DMS153 treated with DMSO at 0.1 percent for 48 hours (cell line): ENCODE data around the gene ESPN.
"Not testable (repeated sequence)": the region's sequence is repeated elsewhere in the genome, so short reads cannot be mapped to it uniquely, and the experiment has no call there.

Experiments
- DNase-seq: peaks from one replicate; lab custom pipeline; 2025; ENCODE audit not compliant: unreplicated experiment; lab: John Stamatoyannopoulos, UW

Gene ESPN, protein sequence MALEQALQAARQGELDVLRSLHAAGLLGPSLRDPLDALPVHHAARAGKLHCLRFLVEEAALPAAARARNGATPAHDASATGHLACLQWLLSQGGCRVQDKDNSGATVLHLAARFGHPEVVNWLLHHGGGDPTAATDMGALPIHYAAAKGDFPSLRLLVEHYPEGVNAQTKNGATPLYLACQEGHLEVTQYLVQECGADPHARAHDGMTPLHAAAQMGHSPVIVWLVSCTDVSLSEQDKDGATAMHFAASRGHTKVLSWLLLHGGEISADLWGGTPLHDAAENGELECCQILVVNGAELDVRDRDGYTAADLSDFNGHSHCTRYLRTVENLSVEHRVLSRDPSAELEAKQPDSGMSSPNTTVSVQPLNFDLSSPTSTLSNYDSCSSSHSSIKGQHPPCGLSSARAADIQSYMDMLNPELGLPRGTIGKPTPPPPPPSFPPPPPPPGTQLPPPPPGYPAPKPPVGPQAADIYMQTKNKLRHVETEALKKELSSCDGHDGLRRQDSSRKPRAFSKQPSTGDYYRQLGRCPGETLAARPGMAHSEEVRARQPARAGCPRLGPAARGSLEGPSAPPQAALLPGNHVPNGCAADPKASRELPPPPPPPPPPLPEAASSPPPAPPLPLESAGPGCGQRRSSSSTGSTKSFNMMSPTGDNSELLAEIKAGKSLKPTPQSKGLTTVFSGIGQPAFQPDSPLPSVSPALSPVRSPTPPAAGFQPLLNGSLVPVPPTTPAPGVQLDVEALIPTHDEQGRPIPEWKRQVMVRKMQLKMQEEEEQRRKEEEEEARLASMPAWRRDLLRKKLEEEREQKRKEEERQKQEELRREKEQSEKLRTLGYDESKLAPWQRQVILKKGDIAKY

GRCh38 chr1:6424619-6425593, at the start of gene ESPN:
Gene ESPN (plus strand): TSS chr1:6424776. CDS start chr1:6424956, 180 bp downstream.
- DNase-seq, result no peak

DNA sequence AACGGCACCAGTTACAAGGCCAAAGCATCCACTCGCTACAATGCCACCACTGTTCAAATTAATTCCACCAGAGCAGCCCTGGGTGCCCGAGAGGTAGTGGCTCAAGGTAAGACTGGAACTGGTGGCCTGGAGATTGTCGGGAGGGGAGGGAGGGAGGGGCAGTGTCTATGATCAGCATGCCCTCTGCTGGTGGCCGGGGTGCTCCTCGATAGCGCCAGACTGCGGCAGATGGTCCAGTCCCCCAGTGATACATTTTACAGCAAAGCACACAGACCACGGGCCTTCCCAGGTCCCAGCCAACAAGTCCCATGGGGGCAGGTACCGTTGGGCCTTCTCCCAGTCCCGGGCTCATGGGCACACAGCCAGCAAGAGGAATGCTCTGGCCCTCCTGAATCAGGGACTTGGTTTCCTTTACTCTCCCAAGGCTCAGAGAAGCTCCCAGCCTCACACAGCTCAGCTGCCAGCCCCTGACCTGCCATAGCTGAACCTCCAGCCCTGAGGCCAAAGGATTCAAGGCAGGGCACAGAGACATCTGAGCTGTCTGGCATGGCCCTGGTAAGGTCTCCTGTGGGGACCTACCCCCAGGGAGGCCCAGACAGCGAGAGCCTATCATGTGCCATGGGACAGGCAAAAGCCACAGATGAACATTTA, 46.4 kb upstream of the ESPN start:
- DNase-seq, result no peak

- no peak for DNase-seq
These were observed 44.5 kb upstream of the ESPN start for GRCh38 chr1:6380037-6380436.

DNA sequence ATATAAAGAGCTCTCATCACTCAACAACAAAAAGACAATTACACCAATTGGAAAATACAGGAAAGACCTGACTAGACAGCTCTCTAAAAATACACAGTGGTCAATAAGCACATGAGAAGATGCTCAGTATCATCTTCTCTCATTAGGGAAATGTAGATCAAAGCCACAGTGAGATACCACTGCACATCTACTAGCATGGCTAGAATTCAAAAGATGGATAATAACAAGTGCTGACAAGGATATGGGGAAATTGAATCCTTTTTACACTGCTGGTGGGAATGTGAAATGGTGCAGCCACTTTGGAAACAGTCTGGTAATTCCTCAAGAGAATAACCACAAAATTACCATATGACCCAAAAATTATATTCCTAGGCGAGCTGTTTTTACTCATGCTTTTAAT, 40.4 kb upstream of the ESPN start:
- no peak for DNase-seq

GRCh38 chr1:6384962-6385361, 39.6 kb upstream of the ESPN start:
- no peak for DNase-seq

DNA sequence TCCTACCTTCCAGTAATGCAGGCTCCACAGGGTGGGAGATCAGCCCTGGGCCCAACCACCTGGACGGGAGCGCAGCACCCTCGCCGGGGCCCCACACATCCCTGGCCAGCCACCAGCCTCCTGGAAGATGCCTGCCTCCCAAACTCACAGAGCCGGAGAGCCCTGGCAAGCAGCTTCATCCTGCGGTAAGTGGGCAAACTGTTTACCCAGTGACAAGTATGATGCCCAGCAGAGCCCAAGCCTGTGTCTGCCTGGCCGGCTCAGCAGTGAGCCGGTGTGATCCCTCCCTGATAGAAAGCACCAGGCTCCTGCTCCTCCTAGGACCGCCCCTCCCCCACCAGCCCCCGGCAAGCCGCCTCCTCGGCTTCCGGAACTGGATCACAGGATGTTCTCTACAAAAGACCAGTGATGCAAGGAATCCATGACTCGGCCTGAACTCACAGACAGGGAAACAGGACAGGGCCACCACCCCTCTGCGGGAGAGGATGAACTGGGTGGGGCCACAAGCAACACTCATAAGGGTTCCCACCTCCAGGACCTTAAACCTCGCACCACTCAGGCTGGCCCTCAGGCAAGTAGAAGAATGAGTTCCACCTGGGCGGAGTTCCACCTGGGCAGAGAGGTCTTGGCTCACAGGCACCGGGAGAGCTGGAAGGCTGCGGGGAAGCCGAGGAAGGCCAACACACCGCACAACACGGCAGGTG, 38.9 kb upstream of the ESPN start:
- DNase-seq, result peak; percentile 86

GRCh38 chr1:6386371-6386949, 38.1 kb upstream of the ESPN start:
- DNase-seq, result no peak

- no peak for DNase-seq
These were observed 34.6 kb upstream of the ESPN start for GRCh38 chr1:6389971-6390370.

DNA sequence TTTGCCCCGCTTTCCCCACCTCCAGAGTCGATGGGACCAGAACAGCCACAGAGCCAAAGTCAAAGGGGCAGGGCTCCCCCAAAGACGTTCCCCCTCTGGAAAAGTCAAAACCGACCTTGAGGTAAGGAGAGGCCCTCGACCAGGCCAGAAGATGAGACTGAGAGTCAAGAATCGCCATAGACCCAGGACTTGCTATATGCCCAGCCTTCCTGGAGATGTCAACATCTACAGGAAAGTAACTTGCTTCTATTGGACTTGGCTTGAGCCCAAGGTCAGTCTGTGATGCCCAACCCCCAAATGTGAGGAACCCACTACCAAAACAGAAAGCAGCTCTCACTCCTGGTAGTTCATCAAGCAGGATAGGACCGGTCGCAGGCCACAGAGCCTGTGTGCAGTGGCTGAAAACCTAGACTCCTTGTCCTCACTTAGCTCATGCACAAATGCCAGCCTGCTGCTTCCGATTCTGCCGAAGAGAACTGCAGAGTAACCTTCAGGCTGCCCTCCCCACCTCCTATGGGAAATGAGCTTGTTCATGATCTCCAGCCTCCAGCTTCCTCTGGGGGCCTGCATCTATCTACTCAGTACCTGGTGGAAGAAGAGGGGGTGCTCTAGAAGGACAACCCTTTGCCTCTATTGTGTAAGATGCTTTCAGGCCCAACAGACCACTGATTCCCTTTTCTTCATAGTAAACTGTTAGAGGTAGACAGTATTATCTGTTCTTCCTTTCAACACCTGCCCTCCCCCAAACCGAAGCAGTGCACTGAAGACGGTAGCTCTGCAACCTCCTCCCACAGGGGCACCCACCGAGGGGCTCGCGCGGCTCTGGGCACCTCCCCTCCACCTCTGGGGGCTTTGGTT, 32.4 kb upstream of the ESPN start:
- DNase-seq, result no peak

GRCh38 chr1:6392809-6393399, 31.7 kb upstream of the ESPN start:
- DNase-seq, result no peak

DNA sequence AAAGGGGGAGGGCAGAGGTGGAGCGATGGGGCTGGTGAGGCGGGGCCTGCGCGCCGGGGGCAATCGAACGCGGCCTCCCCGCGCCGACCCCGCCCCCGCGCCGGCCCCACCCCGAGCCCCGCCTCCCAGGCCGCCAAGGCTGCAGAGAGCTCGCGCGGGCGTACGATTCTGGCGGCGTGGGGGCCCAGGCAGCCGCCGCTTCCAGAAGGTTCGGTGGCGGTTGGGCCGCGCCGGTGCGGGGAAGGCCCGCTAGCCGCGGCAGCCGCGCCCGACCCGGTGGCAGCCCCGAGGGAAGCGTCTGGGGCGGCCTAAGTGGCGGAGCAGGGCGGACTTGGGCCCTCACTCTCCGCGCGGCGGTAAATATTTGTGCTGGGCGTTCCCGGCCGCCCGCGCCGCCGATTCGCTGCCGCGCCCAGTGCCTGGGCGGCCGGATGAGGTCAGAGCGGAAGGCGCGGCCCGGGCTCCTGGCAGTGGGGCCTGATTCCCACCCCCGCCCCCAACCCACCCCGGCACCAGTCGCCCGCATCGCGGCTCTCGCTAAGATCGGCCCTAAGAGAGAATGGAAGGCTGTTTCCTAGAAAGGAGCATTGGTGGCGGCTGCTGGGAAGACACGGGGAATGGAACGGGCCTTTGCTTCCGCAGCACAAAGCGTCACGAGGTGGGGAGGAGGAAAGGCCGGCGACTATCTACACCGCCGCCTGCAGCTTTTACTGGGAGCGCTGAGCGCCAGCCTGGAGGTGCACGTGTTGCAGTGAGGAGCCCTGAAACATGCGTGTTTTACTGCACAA, 31.0 kb upstream of the ESPN start, which contains the start of gene ACOT7:
TSS of gene ACOT7 (minus strand) at position 368 of the 788 bp plus-strand sequence. CDS start 368 bp downstream, outside the sequence.
- peak; percentile 87 for DNase-seq

GRCh38 chr1:6395130-6395529, 29.4 kb upstream of the ESPN start:
- not testable (repeated sequence) for DNase-seq

DNA sequence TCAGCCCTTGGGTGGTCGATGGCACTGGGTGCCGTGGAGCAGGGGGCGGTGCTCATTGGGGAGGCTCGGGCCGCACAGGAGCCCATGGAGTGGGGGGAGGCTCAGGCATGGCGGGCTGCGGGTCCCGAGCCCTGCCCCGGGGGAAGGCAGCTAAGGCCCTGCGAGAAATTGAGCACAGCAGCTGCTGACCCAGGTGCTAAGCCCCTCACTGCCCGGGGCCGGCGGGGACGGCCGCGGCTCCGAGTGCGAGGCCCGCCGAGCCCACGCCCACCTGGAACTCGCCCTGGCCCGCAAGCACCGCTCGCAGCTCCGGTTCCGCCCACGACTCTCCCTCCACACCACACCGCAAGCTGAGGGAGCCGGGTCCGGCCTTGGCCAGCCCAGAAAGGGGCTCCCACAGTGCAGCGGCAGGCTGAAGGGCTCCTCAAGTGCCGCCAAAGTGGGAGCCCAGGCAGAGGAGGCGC, 28.8 kb upstream of the ESPN start:
- DNase-seq, result not testable (repeated sequence)

DNA sequence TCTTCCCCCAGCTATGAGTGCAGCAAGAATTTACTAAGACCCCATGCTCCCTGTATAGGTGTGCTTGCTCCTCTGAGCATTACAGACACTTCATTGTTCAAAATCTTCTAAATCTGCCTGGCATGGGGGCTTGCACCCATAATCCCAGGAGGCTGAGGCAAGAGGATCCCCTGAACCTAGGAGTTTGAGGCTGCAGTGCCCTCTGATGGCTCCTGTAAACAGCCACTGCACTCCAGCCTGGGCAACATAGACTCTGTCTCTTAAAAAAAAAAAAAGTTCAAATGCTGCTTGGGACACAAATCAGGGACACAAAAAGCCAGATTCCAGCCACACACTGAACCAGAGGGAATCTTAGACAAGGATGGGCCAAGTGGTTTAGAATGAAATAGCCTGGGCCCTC, 27.6 kb upstream of the ESPN start:
- no peak for DNase-seq

- DNase-seq, result no peak
These were observed 26.6 kb upstream of the ESPN start for GRCh38 chr1:6397844-6398441.

DNA sequence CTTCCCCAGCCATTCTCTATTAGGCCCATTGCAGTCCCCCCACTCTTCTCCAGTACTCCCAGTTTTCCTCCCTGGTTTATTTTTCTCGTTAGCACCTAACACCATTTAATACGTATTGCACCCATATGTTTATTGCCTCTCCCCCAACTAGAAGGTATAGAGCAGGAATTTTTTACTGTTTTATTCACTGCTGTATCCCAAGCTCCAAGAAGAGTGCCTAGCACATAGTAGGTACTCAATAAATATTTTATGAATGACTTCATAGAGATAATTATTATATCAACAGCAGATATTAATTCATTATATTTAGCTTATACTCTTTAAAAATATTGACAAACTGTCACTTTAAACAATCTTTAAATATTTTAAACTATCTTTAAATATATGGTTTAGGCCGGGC, 25.3 kb upstream of the ESPN start:
- DNase-seq, result no peak

DNA sequence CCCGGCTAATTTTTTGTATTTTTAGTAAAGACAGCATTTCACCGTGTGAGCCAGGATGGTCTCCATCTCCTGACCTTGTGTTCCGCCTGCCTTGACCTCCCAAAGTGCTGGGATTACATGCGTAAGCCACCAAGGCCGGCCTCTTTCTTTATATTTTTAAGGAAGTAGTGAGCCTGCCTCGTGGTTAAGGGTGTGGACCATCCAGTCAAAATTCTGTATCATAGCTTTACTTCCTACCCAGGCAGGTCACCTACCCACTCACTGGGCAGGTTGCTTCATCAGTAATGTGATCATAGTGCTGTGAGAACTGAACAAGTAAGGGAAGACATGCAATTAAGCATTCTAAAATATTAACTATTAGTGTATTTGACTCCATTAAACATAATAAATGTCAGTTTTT, 22.9 kb upstream of the ESPN start:
- DNase-seq, result no peak
